IPS-15b (cell line): ENCODE results near the gene SYTL2.
"Not testable (repeated sequence)": the region's sequence is repeated elsewhere in the genome, so short reads cannot be mapped to it uniquely, and the experiment has no call there.

ENCODE experiments used
- H3K27me3 ChIP-seq: one replicate; pipeline ENCODE4 v1.6.1; 2013; ENCODE audit warnings: low read length; ENCODE audit not compliant: control insufficient read depth, insufficient read depth
- H3K36me3 ChIP-seq: one replicate; pipeline ENCODE4 v1.6.1; 2013; ENCODE audit warnings: low read length; ENCODE audit not compliant: control insufficient read depth, insufficient read depth
- H3K4me1 ChIP-seq: one replicate; pipeline ENCODE4 v1.6.1; 2013; ENCODE audit warnings: mild to moderate bottlenecking, low read length; ENCODE audit not compliant: control insufficient read depth, insufficient read depth
- H3K4me3 ChIP-seq: one replicate; pipeline ENCODE4 v1.5.1; 2013; ENCODE audit warnings: low read depth, low read length
- H3K9ac ChIP-seq: one replicate; pipeline ENCODE4 v1.6.1; 2013; ENCODE audit warnings: low read depth, mild to moderate bottlenecking, low read length
- H3K9me3 ChIP-seq: one replicate; pipeline ENCODE4 v1.6.1; 2013; ENCODE audit warnings: mild to moderate bottlenecking, low read length; ENCODE audit not compliant: control insufficient read depth, insufficient read depth

Gene SYTL2

GRCh38 chr11:85844439-85845123, 33.6 kb upstream of the SYTL2 start:
- Histone ChIP-seq H3K9me3 (no peaks in the 10 kb centered on the region), H3K36me3 (no peaks in the 10 kb centered on the region), H3K27me3 (no peaks in the 10 kb centered on the region), H3K9ac (no peak overlapping the region), H3K4me1 (no peaks in the 10 kb centered on the region), H3K4me3 (no peak overlapping the region)

- Histone ChIP-seq H3K9me3 (no peaks in the 10 kb centered on the region), H3K4me1 (no peaks in the 10 kb centered on the region), H3K9ac (no peak overlapping the region), H3K36me3 (no peaks in the 10 kb centered on the region), H3K4me3 (no peak overlapping the region), H3K27me3 (no peaks in the 10 kb centered on the region)
Observed at GRCh38 chr11:85843929-85844328, 33.0 kb upstream of the SYTL2 start.

- H3K9ac ChIP-seq, H3K4me1 ChIP-seq, H3K36me3 ChIP-seq, H3K9me3 ChIP-seq, H3K4me3 ChIP-seq, H3K27me3 ChIP-seq: not testable (repeated sequence)
Observed at GRCh38 chr11:85840932-85841331, 30.0 kb upstream of the SYTL2 start.

GRCh38 chr11:85835729-85836128, 24.8 kb upstream of the SYTL2 start:
- no peak overlapping the region for H3K4me3 ChIP-seq
- no peaks in the 10 kb centered on the region for H3K36me3 ChIP-seq
- no peaks in the 10 kb centered on the region for H3K4me1 ChIP-seq
- H3K27me3 ChIP-seq = no peaks in the 10 kb centered on the region
- H3K9ac ChIP-seq = no peak overlapping the region
- no peaks in the 10 kb centered on the region for H3K9me3 ChIP-seq

GRCh38 chr11:85835263-85835662, 24.3 kb upstream of the SYTL2 start:
- no peaks in the 10 kb centered on the region for H3K4me1 ChIP-seq
- no peaks in the 10 kb centered on the region for H3K27me3 ChIP-seq
- no peak overlapping the region for H3K4me3 ChIP-seq
- H3K9me3 ChIP-seq = no peaks in the 10 kb centered on the region
- H3K9ac ChIP-seq = no peak overlapping the region
- no peaks in the 10 kb centered on the region for H3K36me3 ChIP-seq

- Histone ChIP-seq H3K27me3 (no peaks in the 10 kb centered on the region), H3K4me1 (no peaks in the 10 kb centered on the region), H3K9me3 (no peaks in the 10 kb centered on the region), H3K36me3 (no peaks in the 10 kb centered on the region), H3K9ac (no peak overlapping the region), H3K4me3 (no peak overlapping the region)
Observed at GRCh38 chr11:85831050-85831449, 20.1 kb upstream of the SYTL2 start.

GRCh38 chr11:85829172-85829571, 18.2 kb upstream of the SYTL2 start:
- H3K9ac ChIP-seq = no peak overlapping the region
- no peak overlapping the region for H3K4me3 ChIP-seq
- no peaks in the 10 kb centered on the region for H3K36me3 ChIP-seq
- no peaks in the 10 kb centered on the region for H3K4me1 ChIP-seq
- H3K27me3 ChIP-seq = no peaks in the 10 kb centered on the region
- no peaks in the 10 kb centered on the region for H3K9me3 ChIP-seq

GRCh38 chr11:85828640-85828978, 17.7 kb upstream of the SYTL2 start:
- Histone ChIP-seq H3K9ac (no peak overlapping the region), H3K4me3 (no peak overlapping the region), H3K9me3 (no peaks in the 10 kb centered on the region), H3K27me3 (no peaks in the 10 kb centered on the region), H3K4me1 (no peaks in the 10 kb centered on the region), H3K36me3 (no peaks in the 10 kb centered on the region)

GRCh38 chr11:85827748-85828639, 17.1 kb upstream of the SYTL2 start:
- Histone ChIP-seq H3K9ac (no peak overlapping the region), H3K9me3 (no peaks in the 10 kb centered on the region)

GRCh38 chr11:85826116-85826855, 15.3 kb upstream of the SYTL2 start:
- Histone ChIP-seq H3K9me3 (no peaks in the 10 kb centered on the region), H3K36me3 (no peaks in the 10 kb centered on the region), H3K4me3 (no peak overlapping the region), H3K4me1 (no peaks in the 10 kb centered on the region), H3K9ac (no peak overlapping the region), H3K27me3 (no peaks in the 10 kb centered on the region)

More at GRCh38 chr11:85827748-85828639, 17.1 kb upstream of the SYTL2 start:
- no peaks in the 10 kb centered on the region for H3K27me3 ChIP-seq
- no peaks in the 10 kb centered on the region for H3K36me3 ChIP-seq
- H3K4me1 ChIP-seq = no peaks in the 10 kb centered on the region
- no peak overlapping the region for H3K4me3 ChIP-seq

- Histone ChIP-seq H3K9ac (no peak overlapping the region), H3K27me3 (no peaks in the 10 kb centered on the region), H3K36me3 (no peaks in the 10 kb centered on the region), H3K4me3 (no peak overlapping the region), H3K4me1 (no peaks in the 10 kb centered on the region), H3K9me3 (no peaks in the 10 kb centered on the region)
Observed at GRCh38 chr11:85825616-85826015, 14.7 kb upstream of the SYTL2 start.
